ENCODE data around the gene RCBTB2.
"Not testable (repeated sequence)": the region's sequence is repeated elsewhere in the genome, so short reads cannot be mapped to it uniquely, and the experiment has no call there.

Gene RCBTB2

GRCh38 chr13:48494874-48495273 lies 38.0 kb downstream of the RCBTB2 start:
- no peak for DNase-seq (ENCODE audit: low read depth in 2 of 2)

DNA sequence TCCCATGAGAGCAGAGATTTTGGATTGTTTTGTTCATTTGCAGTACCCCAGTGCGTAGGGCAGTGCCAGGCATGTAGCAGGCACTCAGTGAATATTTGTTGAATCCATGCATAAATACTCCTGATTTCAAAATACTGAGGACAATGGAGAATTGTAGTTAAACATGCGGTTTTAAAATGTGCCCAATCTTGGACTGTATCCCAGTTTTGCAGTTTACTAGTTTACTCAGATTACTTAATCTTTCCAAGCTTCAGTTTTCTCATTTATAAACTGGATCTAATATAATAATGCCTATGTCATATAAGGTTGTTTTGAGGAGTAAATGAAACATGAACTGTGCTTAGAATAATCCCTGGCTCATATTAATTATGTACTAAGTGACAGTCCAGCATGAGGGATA lies 39.0 kb downstream of the RCBTB2 start:
- no peak for DNase-seq (ENCODE audit: low read depth in 2 of 2)

GRCh38 chr13:48493066-48493765 lies 39.7 kb downstream of the RCBTB2 start:
- DNase-seq (ENCODE audit: low read depth in 2 of 2): no peak

DNA sequence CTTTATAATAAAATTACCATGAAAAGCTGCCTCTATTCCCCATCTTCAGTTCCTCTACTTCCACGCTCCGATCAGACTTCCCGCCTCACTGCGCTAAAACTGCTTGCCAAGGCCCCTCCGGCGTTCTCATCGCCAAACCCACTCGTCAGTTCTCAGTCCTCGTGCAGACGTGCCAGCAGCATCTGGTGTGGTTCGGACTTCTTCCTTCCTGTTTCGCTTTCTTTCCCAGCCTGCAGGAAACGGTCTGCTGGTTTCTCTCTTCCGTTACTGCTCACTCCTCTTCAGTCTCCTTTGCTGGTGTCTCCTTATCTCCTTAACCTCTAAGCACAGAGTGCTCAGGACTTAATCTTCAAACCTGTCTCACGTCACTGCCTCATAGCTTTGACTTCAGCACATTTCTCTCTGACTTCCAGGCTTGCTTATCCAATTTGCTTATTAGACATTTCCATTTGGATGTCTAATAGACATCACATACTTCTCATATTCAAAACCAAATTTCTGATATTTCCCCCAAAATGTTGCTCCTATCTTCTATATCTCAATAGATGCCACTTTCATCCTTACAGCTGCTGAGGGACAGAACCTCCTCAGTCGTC lies 40.3 kb downstream of the RCBTB2 start:
- peak; percentile 38 to 55 for DNase-seq (ENCODE audit: low read depth in 2 of 2)

DNA sequence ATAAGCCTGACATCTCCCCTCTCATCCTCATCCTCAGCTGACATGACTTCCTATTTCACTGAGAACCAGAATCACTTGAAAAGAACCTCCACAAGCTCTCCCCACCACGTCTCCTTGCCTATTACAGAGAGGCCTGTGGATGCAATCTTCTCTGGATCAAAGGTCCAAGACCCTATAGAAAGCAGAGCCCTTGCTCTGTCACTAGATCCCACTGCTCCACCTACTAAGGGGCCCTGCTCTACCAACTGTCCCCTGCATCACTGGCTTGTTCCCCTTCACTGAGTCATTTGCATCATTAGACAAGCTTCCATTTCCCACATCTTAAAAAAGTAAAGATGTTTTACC lies 40.8 kb downstream of the RCBTB2 start:
- DNase-seq (ENCODE audit: low read depth in 2 of 2): no peak

GRCh38 chr13:48491423-48492095 lies 41.3 kb downstream of the RCBTB2 start:
- no peak for DNase-seq (ENCODE audit: low read depth in 2 of 2)

GRCh38 chr13:48490241-48490640 lies 42.6 kb downstream of the RCBTB2 start:
- DNase-seq (ENCODE audit: low read depth in 2 of 2): no peak

- DNase-seq (ENCODE audit: low read depth in 2 of 2): no peak
Measured at GRCh38 chr13:48489666-48490065, 43.2 kb downstream of the RCBTB2 start.

GRCh38 chr13:48488995-48489394 lies 43.9 kb downstream of the RCBTB2 start:
- DNase-seq (ENCODE audit: low read depth in 2 of 2): no peak

DNA sequence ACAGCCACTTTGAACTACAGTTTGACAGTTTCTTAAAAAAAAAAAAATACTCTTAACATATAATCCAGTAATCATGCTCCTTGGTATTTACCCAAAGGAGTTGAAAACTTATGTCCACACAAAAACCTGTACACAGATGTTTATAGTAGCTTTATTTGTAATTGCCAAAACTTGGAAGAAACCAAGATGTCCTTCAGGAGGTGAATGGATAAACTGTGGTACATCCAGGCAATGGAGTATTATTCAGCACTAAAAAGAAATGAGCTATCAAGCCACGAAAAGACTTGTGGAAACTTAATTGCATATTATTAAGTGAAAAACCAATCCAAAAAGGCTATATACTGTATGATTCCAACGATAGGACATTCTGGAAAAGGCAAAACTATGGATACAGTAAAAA lies 44.9 kb downstream of the RCBTB2 start:
- no peak for DNase-seq (ENCODE audit: low read depth in 2 of 2)

DNA sequence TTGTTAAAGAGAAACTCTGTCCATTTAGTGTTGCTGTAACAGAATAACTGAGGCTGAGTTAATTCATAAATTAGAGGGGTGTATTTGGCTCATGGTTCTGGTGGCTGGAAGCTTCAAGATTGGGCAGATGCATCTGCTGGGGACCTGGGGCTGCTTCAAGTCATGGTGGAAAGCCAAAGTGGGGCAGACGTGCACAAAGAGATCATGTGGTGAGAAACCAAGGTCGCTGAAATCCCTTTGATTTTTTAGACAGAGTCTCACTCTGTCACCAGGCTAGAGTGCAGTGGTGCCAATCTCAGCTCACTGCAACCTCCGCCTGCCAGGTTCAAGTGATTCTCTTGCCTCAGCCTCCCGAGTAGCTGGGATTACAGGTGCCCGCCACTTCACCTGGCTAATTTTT lies 46.0 kb downstream of the RCBTB2 start:
- DNase-seq (ENCODE audit: low read depth in 2 of 2): no peak

GRCh38 chr13:48486362-48486761 lies 46.5 kb downstream of the RCBTB2 start:
- no peak for DNase-seq (ENCODE audit: low read depth in 2 of 2)

GRCh38 chr13:48485432-48485831 lies 47.4 kb downstream of the RCBTB2 start:
- no peak for DNase-seq (ENCODE audit: low read depth in 2 of 2)

DNA sequence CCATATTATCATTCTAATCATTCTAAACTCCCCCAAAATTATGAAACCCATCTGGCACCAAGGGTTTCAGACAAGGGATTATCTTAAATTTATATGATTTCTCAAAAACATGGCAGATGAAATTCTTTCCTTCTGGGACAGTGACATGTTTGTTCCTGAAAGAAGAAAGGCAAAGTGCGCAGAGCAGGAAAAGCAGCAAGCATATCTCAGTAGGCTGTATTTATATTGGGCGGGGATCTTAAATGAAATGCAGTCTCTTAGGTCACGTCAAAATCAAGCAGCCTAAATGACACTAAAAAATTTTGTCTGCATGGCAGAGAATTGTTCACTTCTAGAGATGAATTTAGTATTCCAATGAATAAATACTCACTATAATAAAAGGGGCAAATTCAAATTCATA lies 49.3 kb downstream of the RCBTB2 start:
- DNase-seq (ENCODE audit: low read depth in 2 of 2): no peak

- no peak for DNase-seq (ENCODE audit: low read depth in 2 of 2)
Measured at GRCh38 chr13:48478391-48478790, 54.5 kb downstream of the RCBTB2 start.

DNA sequence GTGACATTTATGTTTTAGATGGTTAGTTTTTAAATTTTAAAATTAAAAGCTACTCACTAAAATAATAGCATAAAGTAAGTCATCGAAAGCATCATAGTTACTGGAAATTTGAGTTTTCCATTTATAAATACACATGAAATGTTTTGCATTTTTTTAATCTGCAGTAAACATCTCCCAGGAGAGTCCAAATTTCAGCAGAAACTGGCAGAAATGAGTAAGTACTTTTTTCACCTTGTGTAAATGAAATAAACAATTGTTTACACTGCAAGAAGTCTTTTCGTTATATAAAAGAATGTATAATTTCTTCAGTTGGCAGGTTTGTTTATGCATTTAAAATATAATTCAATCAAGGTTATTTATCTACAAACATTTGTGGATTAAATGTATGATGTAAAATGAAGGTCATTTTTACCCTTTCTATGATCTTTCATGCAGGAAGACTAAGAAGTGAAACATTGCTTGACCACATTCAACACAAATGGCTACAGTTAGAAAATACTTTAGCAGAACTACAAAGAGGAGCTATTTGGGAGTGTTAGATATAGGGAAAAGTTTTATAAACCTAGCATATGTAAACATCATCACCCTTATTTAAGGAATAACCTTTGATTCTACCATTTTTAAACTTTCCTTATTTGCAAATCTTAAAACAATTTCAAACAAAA lies 55.6 kb downstream of the RCBTB2 start:
- no peak for DNase-seq (ENCODE audit: low read depth in 2 of 2)

DNA sequence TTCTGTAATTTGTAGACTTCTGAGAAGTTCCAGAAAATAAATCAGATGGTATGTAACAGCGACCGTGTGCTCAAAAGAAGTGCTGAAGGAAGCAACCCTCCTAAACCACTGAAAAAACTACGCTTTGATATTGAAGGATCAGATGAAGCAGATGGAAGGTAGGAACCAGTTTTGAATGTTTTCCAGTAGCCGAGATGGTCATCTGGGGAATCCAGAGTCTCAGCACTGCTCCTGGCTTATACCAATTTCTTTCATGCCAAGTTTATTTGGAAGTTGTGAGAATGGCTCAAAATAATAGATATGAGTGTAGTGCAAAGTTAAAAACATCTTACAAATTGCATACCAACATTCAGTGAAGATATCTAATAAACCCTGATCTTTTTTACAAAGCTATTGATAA lies 56.2 kb downstream of the RCBTB2 start:
- no peak for DNase-seq (ENCODE audit: low read depth in 2 of 2)

GRCh38 chr13:48476215-48476614 lies 56.7 kb downstream of the RCBTB2 start:
- DNase-seq (ENCODE audit: low read depth in 2 of 2): no peak

GRCh38 chr13:48475230-48475629 lies 57.6 kb downstream of the RCBTB2 start:
- DNase-seq (ENCODE audit: low read depth in 2 of 2): no peak

DNA sequence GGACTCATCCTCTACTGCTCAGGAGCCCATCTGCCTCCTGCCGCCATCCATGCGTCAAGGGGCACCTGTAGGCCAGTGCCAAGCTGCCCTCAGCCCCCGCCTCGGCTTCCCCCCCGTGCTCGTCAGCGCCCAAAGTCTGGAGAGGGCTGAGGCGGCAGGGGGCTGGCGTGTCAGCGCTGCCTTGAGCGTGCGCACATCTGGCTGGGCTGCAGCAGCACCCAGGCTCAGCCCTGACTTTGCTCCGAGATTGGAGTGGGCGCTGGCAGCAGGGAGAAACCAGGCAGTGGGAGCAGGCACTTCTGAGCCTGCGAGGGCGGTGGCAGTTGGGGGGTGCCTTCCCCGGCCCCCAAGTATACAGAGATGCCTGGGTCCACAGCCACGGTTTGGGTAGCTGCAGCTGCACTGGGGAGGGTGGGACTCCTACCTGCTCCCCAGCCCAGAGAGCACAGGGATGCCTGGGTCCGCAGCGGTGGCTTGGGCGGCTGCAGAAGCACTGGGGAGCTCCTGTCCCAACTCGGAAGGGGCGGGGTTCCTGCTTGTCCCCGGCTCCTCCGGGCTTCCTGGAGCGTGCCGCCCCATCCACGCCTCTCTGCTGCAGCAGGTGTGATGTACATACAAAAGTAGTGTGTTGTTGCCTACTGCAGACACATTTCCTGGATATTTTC lies 75.2 kb downstream of the RCBTB2 start:
- DNase-seq (ENCODE audit: low read depth in 2 of 2): no peak

GRCh38 chr13:48456546-48456945 lies 76.3 kb downstream of the RCBTB2 start:
- DNase-seq (ENCODE audit: low read depth in 2 of 2): no peak

DNA sequence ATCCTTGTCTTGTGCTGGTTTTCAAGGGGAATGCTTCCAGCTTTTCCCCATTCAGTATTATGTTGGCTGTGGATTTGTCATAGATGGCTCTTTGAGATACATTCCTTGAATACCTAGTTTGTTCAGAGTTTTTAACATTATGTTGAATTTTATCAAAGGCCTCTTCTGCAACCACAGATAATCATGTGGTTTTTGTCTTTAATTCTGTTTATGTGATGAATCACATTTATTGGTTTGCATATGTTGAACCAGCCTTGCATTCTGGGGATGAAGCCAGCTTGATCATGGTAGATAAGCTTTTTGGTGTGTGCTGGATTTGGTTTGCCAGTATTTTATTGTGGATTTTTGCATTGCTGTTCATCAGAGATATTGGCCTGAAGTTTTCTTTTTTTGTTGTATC lies 81.7 kb downstream of the RCBTB2 start:
- DNase-seq (ENCODE audit: low read depth in 2 of 2): not testable (repeated sequence)
